ENCODE results near the gene CTDSPL.

GRCh38 chr3:37823189-37823588 is 38.5 kb upstream of the CTDSPL start:
- TF ChIP-seq CTCF (IDR thresholded peaks at IDR 0.05) (no peak), POLR2AphosphoS5 (IDR thresholded peaks at IDR 0.05; ENCODE audit: low read depth, low read length) (no peak), REST (IDR thresholded peaks at IDR 0.05; ENCODE audit: insufficient read depth in 1 of 2, low read depth in 2 of 2, low read length in 1 of 2) (no peak), SIN3A (IDR thresholded peaks at IDR 0.05; ENCODE audit: borderline replicate concordance, insufficient read depth, low read depth, low read length) (no peak)
